Kidney (tissue), 14 donors: ENCODE data around the gene PDZD2. TPM values are rescaled to one million over a fixed set of nuclear protein-coding genes. Genes with fewer than 3 reads are reported as not detected.
A peak's percentile ranks its signal among the peaks of the same experiment; 100 is the strongest.

Experiments
- DNase-seq, 5 donors: peaks; one replicate each; pipeline ENCODE4 v3.0.0-alpha.2; 2013 to 2020
- FAIRE-seq: peaks from 2 replicates; lab custom pipeline; 2012; peaks lifted over from hg19 to GRCh38; lab: Jason Lieb, UNC
- H3K27ac ChIP-seq, 2 donors: one replicate each; pipeline ENCODE4 v1.7.0; 2013; ENCODE audit warnings: low read depth in 2 of 2, low read length in 2 of 2, inconsistent platforms in 1 of 2
- H3K27me3 ChIP-seq: one replicate; pipeline ENCODE4 v1.7.1; 2013; ENCODE audit warnings: low read length, inconsistent platforms; ENCODE audit not compliant: control insufficient read depth, insufficient read depth
- H3K36me3 ChIP-seq, 3 donors: one replicate each; pipeline versions ENCODE4 v1.7.0 to v1.7.1; 2013; ENCODE audit warnings: low read length in 3 of 3, control low read depth in 1 of 3, inconsistent platforms in 1 of 3; ENCODE audit not compliant: insufficient read depth in 3 of 3, control insufficient read depth in 2 of 3
- H3K4me1 ChIP-seq, 3 donors: one replicate each; pipeline versions ENCODE4 v1.7.0 to v1.7.1; 2013; ENCODE audit warnings: low read length in 3 of 3, inconsistent platforms in 1 of 3, low read depth in 1 of 3; ENCODE audit not compliant: control insufficient read depth in 2 of 3, insufficient read depth in 2 of 3
- H3K4me3 ChIP-seq, 3 donors: one replicate each; pipeline versions ENCODE4 v1.7.0 to v1.8.1; 2013; ENCODE audit warnings: low read length in 3 of 3, control low read depth in 1 of 3, inconsistent platforms in 1 of 3
- H3K9ac ChIP-seq, 3 donors: one replicate each; pipeline versions ENCODE4 v1.7.0 to v1.7.1; 2013; ENCODE audit warnings: low read length in 3 of 3, control low read depth in 1 of 3, inconsistent platforms in 1 of 3
- H3K9me3 ChIP-seq, 3 donors: one replicate each; pipeline versions ENCODE4 v1.7.0 to v1.7.1; 2013; ENCODE audit warnings: low read length in 3 of 3, control low read depth in 1 of 3, inconsistent platforms in 1 of 3; ENCODE audit not compliant: control insufficient read depth in 2 of 3, insufficient read depth in 1 of 3
- CTCF ChIP-seq: IDR thresholded peaks from 3 replicates; pipeline ENCODE4 v1.5.1; 2012; ENCODE audit warnings: mild to moderate bottlenecking, moderate library complexity, borderline replicate concordance; ENCODE audit not compliant: insufficient read depth; ENCODE audit errors: extremely low read depth
- intact Hi-C: fragments of 100-400 bp; cut with DNase I; formaldehyde crosslinking; loops from one replicate; pipeline ENCODE4 v1.11.1; 2022
- polyA plus RNA-seq: library from polyadenylated mRNA; stranded (reverse); fragments of 350-450 nt; fragmentation: Illumina TruSeq; extraction: RNeasy Lipid Tissue Mini Kit (QIAGEN cat#74804); gene quantifications from one replicate; pipeline ENCODE4 v1.2.3, GENCODE V29; 2014; ENCODE audit warnings: low read depth, low replicate concordance; ENCODE audit not compliant: insufficient read depth
- total RNA-seq: library from RNA; stranded (reverse); fragmentation: NEBNext Ultra II Directional; extraction: Animal tissue kit (Norgen Biotek cat#: 25700); gene quantifications from one replicate; pipeline ENCODE4 v1.2.1, GENCODE V29; 2021
- donor health status: control.
- donor health status: control.
- donor health status: control.
- donor health status: control.
- donor health status: control.
- donor health status: DM: yes; HTN: yes; CAD: no.
- donor health status: Normal renal cell carcinoma (clear cell type).

PDZD2 gene
- total and polyA plus RNA-seq, 2 donors from 2014 or later = 6.2 to 14.8 TPM

DNA sequence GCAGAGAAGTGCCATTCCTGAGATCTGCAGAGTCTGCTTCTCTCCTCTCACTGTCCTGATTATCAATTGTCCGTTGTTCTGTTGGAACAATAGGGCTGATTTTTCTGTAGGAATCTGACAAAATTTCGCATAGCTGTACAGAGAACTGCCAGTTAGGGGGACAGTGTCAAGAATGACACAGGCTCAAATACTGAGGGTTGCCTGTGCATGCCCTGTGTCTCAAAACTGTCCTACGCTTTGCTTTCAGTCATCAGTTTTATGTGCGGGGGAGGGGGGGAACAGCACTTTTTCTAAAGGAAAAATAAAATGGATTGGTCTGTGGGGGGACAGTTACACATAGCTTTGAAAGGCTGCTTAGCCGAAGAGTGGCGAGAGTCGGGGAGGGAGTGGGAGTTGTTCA, 248.6 kb downstream of the PDZD2 start:
- no peak for FAIRE-seq
- DNase-seq = peak in 4 of 5 donors; percentile 48 to 75 (median 63)

DNA sequence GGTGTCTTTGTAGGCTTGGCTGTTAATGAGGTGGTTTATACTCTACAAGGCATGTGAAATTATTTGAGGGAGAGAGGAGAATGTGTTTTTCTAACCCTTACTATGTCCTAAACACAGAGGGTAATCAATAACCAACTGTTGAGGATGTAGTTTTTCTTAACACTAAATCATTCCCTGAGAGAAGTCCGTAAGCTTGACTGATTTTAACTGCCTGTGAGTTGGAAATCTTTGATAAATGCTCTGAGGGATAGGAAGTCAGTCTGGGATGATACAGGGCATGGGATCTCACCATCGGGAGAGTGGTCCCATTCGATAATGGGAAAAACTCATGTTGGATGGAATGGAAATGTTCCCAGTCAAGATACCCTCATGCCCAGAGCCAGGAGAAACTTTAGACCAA, 249.6 kb downstream of the PDZD2 start:
- DNase-seq (peak in 2 of 5 donors; percentile 83 to 87), FAIRE-seq (no peak)
- H3K4me3 ChIP-seq = peak overlapping the region in 1 of 3 donors; percentile 33
- H3K27ac ChIP-seq = no peak overlapping the region
- no peak for TF ChIP-seq CTCF
- no peaks in the 10 kb centered on the region for H3K36me3 ChIP-seq
- no peaks in the 10 kb centered on the region for H3K9me3 ChIP-seq
- H3K27me3 ChIP-seq = no peaks in the 10 kb centered on the region
- no peak overlapping the region for H3K9ac ChIP-seq
- H3K4me1 ChIP-seq = peaks cover 2 to 6% (median 3%) of the 10 kb centered on the region in 3 donors
- intact Hi-C loops = no loop called here

More for the DNA sequence above, 248.6 kb downstream of the PDZD2 start:
- H3K4me3 ChIP-seq = no peak overlapping the region
- TF ChIP-seq CTCF = no peak
- intact Hi-C loops = no loop called here
- no peak overlapping the region for H3K9ac ChIP-seq
- H3K27me3 ChIP-seq = no peaks in the 10 kb centered on the region
- H3K36me3 ChIP-seq = no peaks in the 10 kb centered on the region
- H3K27ac ChIP-seq = no peak overlapping the region
- peaks cover 2 to 6% (median 3%) of the 10 kb centered on the region in 3 donors for H3K4me1 ChIP-seq
- no peaks in the 10 kb centered on the region for H3K9me3 ChIP-seq

DNA sequence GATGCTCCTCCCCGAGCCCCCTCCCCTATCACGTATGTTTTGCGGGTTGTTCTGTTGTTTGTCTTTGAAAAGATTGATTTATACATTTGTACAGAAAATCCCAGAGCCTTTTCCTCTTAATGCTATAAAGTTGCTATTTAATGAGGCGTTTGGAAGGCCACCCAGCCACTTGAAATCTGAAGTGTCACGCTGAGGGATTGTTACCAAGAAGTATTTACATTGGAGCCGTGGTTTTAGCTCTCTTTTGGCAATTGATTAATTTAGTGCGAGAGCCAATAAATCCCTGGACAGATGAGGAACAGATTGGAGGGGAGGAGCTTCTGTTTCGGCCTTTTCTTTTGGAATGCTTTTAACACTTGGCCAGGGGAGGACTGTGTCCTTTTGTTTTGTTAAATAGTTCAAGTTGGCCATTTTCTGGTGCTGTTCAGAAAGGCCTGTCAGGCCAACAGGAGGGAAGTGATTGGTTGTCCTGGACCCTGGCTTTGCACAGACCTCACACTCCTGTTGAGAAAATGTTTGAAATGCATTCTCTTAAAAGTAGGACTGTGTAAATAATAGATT, 250.2 kb downstream of the PDZD2 start:
- Histone ChIP-seq H3K4me1 (peaks cover 2 to 6% (median 3%) of the 10 kb centered on the region in 3 donors), H3K9me3 (no peaks in the 10 kb centered on the region), H3K9ac (no peak overlapping the region), H3K4me3 (peak overlapping the region in 1 of 3 donors; percentile 33), H3K27me3 (no peaks in the 10 kb centered on the region), H3K36me3 (no peaks in the 10 kb centered on the region), H3K27ac (no peak overlapping the region)
- peak in 4 of 5 donors; percentile 55 to 97 (median 85) for DNase-seq
- no peak for TF ChIP-seq CTCF
- FAIRE-seq = no peak
- intact Hi-C loops = no loop called here

- no peak for FAIRE-seq
- H3K9me3 ChIP-seq = no peaks in the 10 kb centered on the region
- intact Hi-C loops = no loop called here
- H3K4me3 ChIP-seq = no peak overlapping the region
- H3K27me3 ChIP-seq = no peaks in the 10 kb centered on the region
- no peak overlapping the region for H3K9ac ChIP-seq
- peak in 4 of 5 donors; percentile 61 to 87 (median 78) for DNase-seq
- no peak for TF ChIP-seq CTCF
- H3K36me3 ChIP-seq = no peaks in the 10 kb centered on the region
- H3K27ac ChIP-seq = no peak overlapping the region
- peaks cover 2 to 6% (median 3%) of the 10 kb centered on the region in 3 donors for H3K4me1 ChIP-seq
Measured at GRCh38 chr5:31890046-31890445, 251.1 kb downstream of the PDZD2 start.
